ACHN (cell line): ENCODE results near the gene KDM4B.

Experiments
- DNase-seq: peaks from one replicate; pipeline ENCODE4 v3.0.0-alpha.2; 2015
- in situ Hi-C: cut with HindIII; loops from 2 replicates; pipeline ENCODE4 v1.10.0; 2017; ENCODE audit warnings: low sequenced_read_pairs, low pct_ligation_motif_present, low pct_unique_long_range_greater_than_20kb

The KDM4B gene

DNA sequence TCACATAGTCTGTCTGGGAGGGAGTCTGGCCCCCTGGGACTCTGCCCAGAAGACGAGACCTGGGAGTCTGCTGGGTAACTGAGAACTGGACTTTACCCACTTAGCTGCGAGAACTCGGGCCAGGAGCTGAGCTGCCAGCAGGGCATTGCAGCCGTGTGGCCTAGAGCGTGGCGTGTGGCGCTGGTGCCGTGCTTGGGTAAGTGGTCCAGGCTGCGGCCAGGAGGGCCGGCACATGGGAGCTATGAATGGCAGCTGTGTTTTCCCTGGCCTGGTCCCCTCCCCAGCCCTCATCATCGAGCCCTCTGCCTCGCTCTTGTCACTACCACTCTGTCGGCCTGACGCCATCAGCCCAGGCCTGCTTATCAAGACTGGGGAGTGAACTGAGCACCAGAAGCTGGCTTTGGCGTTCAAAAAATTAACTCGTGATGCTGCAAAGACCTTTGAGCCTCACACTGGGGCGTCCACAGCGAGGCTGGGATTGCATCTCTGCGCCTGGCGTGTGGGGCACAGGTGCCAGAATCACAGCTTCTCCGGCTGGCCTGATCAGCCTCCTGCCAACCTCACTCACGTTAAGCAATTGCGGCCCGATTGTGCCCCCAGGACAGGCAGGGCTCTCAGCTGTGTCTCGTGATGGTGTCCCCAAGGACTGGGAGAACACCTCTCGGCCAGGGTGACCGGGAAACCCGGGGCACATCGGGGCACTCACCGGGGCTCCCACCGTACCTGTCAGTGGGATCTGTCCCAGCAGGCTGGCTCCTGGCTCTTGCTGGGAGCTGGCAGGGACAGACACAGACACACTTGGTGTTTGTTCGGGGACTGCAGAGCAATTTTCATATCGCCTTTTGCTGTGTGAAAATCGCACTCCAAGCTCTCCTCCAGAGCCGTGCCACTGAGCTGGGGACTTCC, 85.9 kb downstream of the KDM4B start:
- in situ Hi-C loops: no loop called here
- DNase-seq: no peak

DNA sequence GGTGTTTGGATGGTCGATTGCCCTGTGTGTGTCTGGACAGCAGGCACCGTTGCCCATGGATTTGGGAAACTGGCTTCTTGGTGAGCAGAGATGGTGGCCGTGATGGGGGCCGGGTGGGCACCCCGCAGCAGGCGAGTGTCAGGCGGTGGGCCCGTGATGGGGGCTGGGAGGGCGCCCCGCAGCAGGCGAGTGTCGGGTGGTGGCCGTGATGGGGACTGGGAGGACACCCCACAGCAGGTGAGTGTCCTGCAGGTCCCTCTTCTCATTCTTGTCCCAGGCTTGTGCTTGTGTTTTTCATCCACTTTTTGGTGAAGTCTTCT, 86.5 kb downstream of the KDM4B start:
- in situ Hi-C loops: no loop called here
- no peak for DNase-seq

DNA sequence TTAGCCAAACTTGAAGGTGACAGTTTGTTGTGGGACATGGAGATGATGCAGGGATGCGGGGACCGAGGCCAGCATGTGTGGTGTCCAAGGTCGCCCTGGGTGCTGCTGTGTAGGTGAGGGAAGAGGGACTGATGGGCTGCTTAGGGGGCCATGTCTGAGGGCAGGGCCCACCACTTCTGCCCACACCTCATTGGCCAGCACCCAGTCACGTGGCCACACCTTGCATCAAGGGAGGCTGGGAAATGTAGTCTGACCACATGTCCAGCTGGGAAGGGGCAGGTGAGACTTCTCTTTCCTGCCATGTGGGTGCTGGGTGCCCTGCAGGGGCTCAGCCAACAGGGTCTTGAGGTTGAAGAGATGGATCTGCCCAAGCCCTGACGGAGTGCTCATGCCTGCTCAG, 88.9 kb downstream of the KDM4B start:
- in situ Hi-C loops: no loop called here

DNA sequence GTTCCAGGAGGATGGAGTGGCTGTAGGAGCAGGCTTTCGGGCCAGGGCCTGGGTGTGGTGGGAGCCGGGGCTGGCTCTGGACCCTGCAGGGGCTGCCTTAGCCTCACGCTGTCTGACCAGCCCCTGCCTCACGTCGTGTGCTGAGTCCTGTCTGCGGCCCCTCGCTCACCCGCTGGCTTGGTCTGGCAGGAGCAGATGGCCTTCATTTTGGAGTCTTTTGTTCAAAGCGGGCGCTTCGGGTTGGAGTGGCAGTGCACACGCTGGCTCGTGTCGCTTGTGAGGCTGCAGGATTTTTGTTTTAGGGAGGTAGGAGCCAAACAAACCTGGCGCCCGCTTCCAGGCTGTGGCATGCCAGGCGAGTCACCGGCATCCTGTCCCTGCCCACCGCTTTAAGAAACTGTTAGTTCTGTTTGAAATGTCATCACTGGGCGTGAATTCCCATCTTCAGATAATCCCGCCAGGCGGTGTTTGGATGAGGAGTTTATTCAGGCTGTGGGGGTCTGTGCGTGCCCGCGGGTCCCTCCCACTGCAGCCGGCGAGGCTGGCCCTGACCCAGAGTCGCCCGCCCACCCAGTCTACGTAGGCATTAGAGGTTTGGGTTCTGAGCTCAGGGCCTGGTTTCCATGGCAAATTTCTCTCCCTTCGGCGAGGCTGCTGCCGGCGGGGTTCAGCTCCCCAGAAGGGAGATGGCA, 89.8 kb downstream of the KDM4B start:
- DNase-seq: no peak
- in situ Hi-C loops: no loop called here

More for the DNA sequence above, 88.9 kb downstream of the KDM4B start:
- no peak for DNase-seq

DNA sequence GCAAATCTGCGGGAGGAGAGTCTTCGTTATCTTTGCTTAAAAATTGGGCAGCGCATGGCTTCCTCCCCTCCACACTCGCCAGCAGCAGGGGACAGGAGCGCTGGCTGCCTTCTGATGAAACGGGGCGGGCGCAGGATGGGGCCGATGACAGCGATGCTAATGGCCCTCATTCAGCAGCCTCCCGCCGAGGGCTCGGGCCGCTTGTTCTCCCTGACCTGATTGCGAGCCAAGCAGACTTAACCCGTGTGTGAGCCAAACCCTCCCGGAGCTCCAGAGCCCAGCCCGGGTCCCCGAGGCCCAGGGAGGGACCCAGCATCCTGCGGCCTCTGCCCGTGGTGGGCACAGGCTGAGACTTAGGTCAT, 90.3 kb downstream of the KDM4B start:
- in situ Hi-C loops: no loop called here
- no peak for DNase-seq

DNA sequence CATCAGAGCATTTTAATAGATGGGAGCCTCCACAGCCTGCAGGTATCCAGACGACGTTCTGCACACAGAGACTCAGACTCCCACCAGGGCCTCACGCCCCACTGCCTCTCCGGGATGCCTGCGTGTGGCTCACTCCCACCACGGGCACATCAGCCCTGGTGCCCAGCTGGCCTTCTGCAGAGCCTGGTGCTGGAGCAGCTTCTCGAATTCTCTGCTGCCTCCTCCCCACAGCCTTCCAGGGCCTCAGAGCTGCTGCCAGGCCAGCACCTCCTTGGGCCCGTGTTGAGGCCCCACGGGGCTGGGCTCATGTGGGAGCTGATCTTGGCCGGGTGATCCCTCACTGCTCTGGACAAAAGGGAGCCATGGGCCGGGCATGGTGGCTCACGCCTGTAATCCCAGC, 90.9 kb downstream of the KDM4B start:
- in situ Hi-C loops: no loop called here
- DNase-seq: no peak

DNA sequence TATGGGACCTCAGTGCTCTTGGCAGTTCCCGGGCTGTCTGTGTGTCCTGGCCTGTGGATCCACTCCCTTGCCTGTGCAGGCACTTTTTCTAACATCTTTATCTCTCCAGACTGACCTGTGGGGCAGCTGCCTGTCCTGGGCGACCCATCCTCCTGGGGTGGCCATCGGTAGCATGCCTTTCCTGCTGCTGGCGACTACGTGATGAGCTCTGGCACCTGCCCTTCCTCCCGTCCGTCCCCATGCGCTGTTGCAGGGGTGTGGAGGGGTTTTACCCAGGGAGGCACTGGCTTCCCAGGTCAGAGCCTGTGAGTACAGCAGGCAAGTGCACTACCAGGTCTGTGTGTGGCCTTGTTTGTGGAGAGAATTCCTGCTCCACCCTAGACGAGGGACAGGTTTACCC, 93.3 kb downstream of the KDM4B start:
- DNase-seq: no peak
- in situ Hi-C loops: no loop called here

DNA sequence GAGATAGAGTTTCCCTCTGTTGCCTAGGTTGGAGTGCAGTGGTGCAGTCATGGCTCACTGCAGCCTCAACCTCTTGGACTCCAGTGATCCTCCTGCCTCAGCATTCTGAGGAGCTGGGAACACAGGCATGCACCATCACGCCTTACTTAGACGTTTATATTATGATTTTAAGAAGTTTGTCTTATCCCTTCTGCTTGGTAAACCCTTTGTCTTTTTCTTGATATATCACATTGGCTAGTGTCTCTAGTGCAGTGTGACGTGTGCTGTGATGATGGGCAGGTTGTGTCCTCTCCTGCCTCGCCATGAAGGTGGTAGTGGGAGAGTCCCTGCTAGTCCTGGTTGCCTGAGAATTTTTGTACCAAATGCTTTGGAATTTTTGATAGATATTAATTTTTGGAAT, 93.9 kb downstream of the KDM4B start:
- in situ Hi-C loops: no loop called here
- no peak for DNase-seq

DNA sequence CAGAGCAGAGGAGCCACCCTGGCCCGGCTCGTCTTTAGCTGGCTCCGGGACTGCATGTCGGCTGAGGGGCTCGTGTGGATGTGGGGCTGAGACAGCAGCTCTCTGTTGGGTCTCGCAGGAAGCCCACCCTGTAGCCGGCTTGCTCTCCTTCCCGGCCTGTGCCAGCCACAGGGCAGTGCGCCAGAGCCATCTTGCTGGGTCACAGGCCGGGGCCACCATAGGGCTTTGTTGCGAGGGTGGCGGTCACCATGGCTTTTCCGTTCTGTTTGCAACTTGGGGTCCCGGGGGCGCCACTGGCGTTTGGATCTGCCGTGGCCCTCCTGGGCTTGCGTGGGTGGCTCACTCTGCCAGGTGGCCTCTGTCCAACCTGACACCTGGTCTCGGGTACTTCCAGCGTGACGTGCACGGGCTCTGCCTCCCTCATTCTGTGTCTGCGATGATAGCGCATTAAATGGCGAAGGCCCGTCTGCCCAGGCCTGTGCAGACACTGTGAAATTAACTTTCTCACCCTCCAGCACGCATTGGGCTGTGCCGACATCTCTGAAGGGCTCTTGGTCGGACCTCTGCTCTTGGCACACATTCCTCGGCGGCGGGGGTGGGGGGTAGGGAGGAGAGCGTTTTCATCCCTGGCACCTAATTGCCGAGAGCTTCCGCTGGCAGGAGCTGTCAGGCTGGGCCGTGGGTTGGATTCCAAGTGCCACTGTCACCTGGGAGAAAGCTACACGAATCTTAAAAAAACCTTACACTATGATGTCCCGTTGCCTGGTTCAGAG, 95.1 kb downstream of the KDM4B start:
- in situ Hi-C loops: no loop called here
- DNase-seq: no peak

DNA sequence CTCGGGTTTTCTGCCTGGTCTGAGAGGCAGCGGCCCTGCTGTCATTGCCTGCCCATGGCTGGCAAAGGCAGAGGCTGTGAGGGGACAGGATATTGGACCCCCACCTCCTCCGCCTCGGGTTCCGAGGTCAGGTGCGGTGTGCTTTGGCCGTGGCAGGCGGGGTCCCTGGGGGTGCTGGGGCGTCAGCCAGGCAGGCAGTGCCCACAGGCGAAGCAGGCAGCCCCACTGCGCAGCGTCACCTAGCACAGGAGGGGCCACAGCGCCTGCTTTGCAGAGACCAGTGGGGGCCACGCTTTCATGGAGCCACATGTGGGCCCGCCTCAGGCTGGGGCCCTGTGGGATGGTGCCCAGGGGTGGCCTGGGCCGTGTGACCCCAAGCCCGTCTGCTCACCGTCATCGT, 96.0 kb downstream of the KDM4B start:
- no peak for DNase-seq
- in situ Hi-C loops: no loop called here

DNA sequence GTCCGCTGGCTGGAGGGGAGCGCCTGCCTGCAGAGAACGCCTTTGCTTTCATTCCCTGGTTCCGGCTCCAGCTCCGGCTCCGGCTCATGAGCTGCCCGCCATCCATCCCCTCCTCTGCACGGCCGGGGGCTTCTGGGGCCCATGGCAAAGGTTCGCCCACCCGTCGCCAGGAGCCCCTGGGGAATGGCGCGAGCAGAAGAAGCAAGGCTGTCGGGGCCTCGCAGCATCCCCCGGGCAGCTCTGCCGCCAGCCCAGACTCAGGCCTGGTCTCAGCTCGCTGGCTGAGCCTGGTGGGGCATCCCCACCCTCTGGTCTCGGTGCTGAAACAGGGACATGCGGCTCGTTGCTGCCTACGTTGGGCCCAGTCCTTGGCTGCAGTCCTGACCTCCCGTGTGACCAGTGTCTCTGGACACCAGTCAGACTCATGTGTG, 96.8 kb downstream of the KDM4B start:
- no peak for DNase-seq
- in situ Hi-C loops: no loop called here

DNA sequence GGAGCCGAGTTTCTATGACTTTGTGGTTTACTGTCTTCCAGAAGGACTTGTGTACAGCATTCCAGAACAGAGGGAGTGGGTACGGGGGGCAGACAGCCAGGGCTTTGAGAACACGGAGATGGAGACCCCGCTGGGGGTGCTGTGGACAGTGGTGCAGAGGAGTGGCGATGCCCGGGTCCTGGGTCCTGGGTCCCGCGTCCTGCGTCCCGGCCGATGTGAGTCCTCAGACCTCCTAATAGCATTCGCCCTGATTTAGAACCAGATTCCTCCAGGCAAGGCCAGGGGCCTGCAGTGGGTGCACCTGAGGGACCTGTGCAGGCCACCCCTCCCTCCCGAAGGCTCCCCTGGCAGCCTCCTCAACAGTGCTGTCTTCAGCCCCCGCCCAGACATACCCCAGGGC, 97.9 kb downstream of the KDM4B start:
- no peak for DNase-seq
- in situ Hi-C loops: no loop called here

DNA sequence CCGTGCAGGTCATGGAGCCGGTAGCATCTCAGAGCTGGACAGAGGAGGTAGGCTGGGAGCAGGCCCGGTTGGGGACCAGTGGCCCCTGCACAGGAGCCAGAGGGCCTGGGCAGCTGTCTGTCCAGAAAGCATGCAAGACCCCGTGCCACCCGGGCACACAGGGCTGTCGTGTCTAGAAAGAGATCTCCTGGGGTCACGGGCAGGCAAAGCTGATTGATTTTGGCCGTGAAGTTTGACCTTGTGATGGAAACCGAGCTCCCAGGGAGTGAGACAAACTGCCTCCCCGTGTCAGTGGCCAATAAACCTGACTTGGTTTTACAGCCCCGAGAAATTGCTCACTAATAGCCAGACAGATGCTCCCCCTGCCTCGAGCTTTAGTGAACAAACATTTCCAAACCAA, 98.8 kb downstream of the KDM4B start:
- in situ Hi-C loops: no loop called here
- DNase-seq: no peak

DNA sequence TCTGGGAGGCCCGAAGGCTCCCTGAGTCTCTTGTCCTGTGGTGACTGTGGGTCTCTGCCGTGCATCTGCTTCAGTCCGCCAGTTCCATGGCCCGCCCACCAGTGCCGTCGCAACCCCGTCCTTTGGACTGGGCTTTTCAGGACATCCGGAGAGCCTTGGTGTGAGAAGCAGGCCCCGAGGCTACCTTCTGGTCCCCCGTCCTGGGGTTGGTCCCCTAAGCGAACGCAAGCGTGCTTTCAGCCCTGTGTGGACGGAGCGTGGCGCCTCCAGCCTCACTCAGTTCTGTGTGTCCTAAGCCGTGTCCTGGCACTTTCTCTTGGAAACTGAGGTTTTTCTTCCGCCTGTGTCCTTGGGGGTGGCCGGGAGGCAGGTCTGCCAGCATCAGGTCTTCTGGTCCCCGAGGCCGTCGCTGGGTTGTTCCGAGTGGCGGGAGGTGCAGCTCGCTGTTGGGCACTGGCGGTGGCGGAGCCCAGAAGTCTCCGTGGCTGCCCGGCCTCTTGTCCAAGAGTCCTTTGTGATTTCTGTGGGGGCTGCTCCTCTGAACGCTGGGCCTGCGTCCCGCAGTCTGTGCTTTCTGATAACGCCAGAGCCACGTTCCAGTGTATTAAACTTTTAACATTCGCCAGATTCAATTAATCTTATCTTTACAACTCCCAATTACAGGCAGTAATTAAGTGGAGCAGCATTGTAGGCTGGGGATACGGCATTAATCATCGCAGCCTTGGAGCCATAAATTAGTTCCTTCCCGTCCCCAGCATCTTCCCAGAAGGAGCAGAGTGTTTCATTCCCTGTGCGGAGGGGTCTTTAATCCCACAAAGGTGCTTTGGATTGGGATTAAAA, 99.5 kb downstream of the KDM4B start:
- DNase-seq: no peak
- in situ Hi-C loops: no loop called here

DNA sequence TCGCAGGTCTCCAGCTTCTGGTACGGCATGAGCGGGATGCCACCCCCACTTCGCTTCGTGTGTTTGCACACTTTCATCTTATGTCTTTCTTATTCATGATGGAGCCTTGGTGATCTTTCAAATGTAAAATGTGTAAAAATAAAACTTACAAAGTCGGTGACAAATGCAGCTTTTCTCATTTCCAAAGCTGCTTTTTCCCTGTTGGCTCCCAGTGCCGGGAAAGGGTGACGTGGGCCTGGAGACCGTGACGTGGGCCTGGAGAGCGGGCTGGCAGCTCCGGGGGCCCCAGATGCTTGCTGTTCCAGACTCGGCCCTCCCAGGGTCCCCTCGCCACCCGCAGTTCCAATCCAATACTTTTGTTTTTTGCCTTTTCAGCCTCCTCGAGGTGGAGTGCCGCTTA, 101.4 kb downstream of the KDM4B start:
- in situ Hi-C loops: no loop called here
- DNase-seq: no peak

DNA sequence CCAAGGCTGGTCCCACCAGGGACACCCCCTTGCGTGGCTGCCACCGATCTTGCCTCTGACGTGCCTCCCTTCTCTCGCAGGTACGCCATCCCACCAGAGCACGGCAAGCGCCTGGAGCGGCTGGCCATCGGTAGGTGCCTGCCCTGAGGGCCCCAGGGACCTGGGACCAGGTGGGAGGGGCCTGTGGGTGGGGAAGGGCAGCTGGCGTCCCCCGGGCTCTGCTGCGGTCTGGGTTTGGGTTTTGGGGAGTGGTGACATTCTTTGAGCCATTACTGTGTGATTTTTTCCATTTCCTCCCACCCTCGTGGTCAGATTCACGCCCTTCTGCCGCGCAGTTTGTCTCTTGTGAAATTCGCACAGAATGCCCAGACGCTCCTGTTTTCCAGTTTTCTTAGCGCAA, 102.0 kb downstream of the KDM4B start:
- DNase-seq: no peak
- in situ Hi-C loops: no loop called here

DNA sequence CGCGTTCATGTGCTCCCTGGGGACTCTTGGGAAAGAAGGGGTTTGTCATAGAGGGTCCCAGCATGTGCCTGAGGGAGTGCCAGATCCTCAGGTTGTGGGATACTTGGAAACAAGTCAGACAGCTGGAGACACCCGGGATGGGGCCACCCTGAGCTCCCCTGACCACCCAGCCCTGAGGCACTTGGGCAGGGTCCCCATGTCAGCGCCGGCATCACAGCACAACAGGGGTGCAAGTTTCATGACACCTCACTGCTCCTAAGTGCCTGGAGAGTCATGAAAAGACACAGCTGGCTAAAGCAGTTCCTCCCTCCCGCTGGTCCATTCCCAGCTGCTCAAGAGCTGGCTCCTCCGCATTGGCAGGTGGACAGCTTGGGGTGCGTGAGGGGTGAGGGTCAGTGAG, 102.7 kb downstream of the KDM4B start:
- in situ Hi-C loops: no loop called here
- no peak for DNase-seq

DNA sequence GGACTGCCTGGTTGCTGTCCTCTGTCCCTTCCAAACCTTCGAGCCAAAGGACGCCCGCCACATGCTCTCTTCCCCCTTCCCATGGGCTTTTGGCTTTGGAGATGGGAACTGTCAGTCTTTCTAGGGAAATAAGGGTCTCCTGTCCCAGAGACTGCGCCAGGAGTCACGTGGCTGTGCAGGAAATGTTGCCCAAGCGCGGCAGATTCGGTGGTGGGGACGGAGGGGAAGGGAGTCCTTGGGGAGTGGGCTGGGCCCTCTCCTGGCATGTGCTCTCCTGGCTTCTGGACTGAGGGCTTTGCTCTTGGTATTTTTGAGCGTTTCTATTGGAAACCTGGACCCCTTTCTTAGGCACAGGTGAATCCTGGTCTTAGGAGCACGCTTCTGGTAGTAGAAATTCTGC, 103.2 kb downstream of the KDM4B start:
- no peak for DNase-seq
- in situ Hi-C loops: no loop called here
